ENCODE measurements around the gene POLE.

DNA sequence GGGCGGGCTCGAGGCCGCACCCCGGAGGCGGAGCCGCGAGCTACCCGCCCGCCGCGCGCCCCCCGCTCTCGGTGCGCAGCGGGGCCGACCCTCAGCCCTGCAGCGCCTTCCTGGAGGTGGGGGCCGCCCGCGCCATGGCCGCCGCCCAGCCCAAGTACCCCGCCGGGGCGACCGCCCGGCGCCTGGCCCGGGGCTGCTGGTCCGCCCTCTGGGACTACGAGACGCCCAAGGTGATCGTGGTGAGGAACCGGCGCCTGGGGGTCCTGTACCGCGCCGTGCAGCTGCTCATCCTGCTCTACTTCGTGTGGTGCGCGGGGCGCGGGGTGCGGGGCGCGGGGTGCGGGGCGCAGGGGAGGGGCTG lies 68.5 kb downstream of the POLE start, which contains the start of gene P2RX2:
- TF ChIP-seq, protein P1, sequence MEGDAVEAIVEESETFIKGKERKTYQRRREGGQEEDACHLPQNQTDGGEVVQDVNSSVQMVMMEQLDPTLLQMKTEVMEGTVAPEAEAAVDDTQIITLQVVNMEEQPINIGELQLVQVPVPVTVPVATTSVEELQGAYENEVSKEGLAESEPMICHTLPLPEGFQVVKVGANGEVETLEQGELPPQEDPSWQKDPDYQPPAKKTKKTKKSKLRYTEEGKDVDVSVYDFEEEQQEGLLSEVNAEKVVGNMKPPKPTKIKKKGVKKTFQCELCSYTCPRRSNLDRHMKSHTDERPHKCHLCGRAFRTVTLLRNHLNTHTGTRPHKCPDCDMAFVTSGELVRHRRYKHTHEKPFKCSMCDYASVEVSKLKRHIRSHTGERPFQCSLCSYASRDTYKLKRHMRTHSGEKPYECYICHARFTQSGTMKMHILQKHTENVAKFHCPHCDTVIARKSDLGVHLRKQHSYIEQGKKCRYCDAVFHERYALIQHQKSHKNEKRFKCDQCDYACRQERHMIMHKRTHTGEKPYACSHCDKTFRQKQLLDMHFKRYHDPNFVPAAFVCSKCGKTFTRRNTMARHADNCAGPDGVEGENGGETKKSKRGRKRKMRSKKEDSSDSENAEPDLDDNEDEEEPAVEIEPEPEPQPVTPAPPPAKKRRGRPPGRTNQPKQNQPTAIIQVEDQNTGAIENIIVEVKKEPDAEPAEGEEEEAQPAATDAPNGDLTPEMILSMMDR (IDR thresholded peaks at IDR 0.05): no peak
- TF ChIP-seq EP300 (IDR thresholded peaks at IDR 0.05): no peak
- TF ChIP-seq POLR2A (IDR thresholded peaks at IDR 0.05): no peak
